ENCODE data around the gene ZNF205.
"Not testable (repeated sequence)": the region's sequence is repeated elsewhere in the genome, so short reads cannot be mapped to it uniquely, and the experiment has no call there.

ZNF205 gene

GRCh38 chr16:3135126-3135715, 22.8 kb downstream of the ZNF205 start:
- no peak for DNase-seq

- no peak for DNase-seq
Measured at GRCh38 chr16:3137267-3137666, 24.9 kb downstream of the ZNF205 start.

- DNase-seq = no peak
Measured at GRCh38 chr16:3138342-3138741, 26.0 kb downstream of the ZNF205 start.

GRCh38 chr16:3138823-3139426, 26.5 kb downstream of the ZNF205 start:
- DNase-seq = no peak

- DNase-seq = not testable (repeated sequence)
Measured at GRCh38 chr16:3139561-3139960, 27.2 kb downstream of the ZNF205 start.

- no peak for DNase-seq
Measured at GRCh38 chr16:3140603-3141427, 28.4 kb downstream of the ZNF205 start.

GRCh38 chr16:3141781-3142311, 29.5 kb downstream of the ZNF205 start:
- DNase-seq = no peak

GRCh38 chr16:3142327-3142726, 29.9 kb downstream of the ZNF205 start:
- DNase-seq = no peak

- DNase-seq = no peak
Measured at GRCh38 chr16:3142770-3143169, 30.4 kb downstream of the ZNF205 start.

- no peak for DNase-seq
Measured at GRCh38 chr16:3143189-3143588, 30.8 kb downstream of the ZNF205 start.

GRCh38 chr16:3143598-3144320, 31.4 kb downstream of the ZNF205 start:
- no peak for DNase-seq

- no peak for DNase-seq
Measured at GRCh38 chr16:3144321-3144983, 32.1 kb downstream of the ZNF205 start.

GRCh38 chr16:3145151-3145550, 32.8 kb downstream of the ZNF205 start:
- DNase-seq = no peak

GRCh38 chr16:3145660-3146059, 33.3 kb downstream of the ZNF205 start:
- no peak for DNase-seq

GRCh38 chr16:3147046-3147756, 34.8 kb downstream of the ZNF205 start:
- DNase-seq = no peak

GRCh38 chr16:3147757-3148104, 35.3 kb downstream of the ZNF205 start:
- no peak for DNase-seq

GRCh38 chr16:3148256-3149192, 36.1 kb downstream of the ZNF205 start:
- no peak for DNase-seq

GRCh38 chr16:3149193-3149530, 36.8 kb downstream of the ZNF205 start:
- no peak for DNase-seq

- DNase-seq = no peak
Measured at GRCh38 chr16:3149630-3150345, 37.4 kb downstream of the ZNF205 start.
